ENCODE data around the gene LAGE3.

The LAGE3 gene

DNA sequence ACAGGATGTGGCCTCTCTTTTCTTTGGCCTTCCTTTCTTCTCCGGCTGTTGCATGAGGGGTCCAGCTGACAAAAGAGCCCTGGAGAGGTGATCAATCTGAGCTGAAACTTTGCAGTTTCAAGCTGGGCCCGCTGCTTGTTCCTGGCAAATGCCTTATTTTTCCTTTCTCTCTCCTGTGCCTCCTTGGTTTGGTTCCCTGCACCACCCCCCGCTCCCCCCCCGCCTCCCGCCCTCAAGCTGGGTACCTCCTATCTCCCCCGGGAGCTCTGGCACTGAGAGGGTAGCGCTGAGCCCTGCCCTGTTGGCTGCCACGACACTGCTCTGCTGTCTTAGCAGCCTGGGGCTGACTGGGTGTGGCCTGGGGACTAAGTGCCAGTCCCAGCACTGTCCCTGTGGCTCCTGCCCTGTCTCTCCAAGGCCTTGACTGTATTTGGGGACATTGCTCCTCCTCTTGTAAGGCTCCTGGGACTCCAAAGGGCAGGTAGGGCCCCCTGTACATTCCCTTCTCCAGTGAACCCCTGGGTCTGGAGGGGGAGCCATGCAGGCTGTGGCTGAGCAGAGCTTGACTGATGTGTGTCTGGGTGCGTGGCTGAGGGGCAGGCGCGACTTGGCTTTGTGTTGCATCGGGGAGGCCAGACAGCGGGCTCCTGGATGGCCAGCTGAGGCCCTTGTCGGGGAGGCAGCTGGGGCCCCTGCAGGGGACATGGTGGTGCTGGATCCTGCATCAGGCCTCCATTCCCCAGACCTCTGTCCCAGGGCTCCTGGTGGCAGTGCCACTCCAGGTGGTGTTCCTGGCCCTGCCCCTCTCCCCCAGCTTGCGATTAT, 19.9 kb downstream of the LAGE3 start:
- in situ Hi-C loops (cut with HindIII; ENCODE audit: low sequenced_read_pairs): no loop called here

- in situ Hi-C loops (cut with HindIII; ENCODE audit: low sequenced_read_pairs): no loop called here
These were observed 20.7 kb downstream of the LAGE3 start, which contains the start of gene PLXNA3 for GRCh38 chrX:154458116-154458953. Gene PLXNA3, plus strand, starts transcription at chrX:154458281. Its CDS starts 1,903 bp downstream, at chrX:154460184.

GRCh38 chrX:154457491-154458115, 21.5 kb downstream of the LAGE3 start:
- in situ Hi-C loops (cut with HindIII; ENCODE audit: low sequenced_read_pairs): no loop called here

- in situ Hi-C loops (cut with HindIII; ENCODE audit: low sequenced_read_pairs): no loop called here
These were observed 26.3 kb downstream of the LAGE3 start for GRCh38 chrX:154452823-154453222.

- in situ Hi-C loops (cut with HindIII; ENCODE audit: low sequenced_read_pairs): no loop called here
These were observed 28.8 kb downstream of the LAGE3 start for GRCh38 chrX:154450312-154450711.

DNA sequence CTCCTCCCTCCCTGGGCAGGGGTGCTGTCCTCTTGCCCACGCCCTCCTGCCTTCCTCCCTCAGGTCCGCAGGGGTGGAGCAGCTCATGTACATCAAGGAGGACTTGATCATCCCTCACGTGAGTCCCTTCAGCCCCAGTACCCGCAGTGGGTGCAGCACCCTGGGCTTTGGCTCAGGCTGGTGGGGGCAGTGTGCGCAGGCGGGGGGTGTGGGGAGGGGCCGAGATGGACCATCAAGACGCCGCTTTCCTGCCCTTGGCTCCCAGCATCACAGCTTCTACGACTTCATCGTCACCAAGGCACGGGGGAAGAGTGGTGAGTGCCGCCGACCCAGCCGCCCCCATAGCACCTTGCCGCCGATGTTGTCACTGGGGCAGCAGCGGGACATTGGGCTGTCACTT, 29.5 kb downstream of the LAGE3 start:
- in situ Hi-C loops (cut with HindIII; ENCODE audit: low sequenced_read_pairs): no loop called here

DNA sequence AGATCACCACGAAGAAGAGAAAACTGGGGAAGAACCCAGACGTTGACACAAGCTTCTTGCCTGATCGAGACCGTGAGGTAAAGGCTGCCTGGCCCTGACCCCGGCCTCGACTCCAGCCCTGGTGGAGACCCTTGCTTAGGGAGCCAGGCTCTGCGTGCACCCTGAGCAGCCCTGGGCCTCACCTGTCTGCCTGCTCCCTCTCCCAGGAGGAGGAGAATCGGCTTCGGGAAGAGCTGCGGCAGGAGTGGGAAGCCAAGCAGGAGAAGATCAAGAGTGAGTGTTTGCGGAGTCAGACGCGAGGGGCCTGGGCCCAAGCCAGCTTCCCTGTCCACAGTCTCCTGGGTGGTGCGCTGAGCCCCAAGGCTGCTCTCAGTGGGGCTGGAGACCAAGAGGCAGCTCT, 30.6 kb downstream of the LAGE3 start:
- in situ Hi-C loops (cut with HindIII; ENCODE audit: low sequenced_read_pairs): no loop called here

DNA sequence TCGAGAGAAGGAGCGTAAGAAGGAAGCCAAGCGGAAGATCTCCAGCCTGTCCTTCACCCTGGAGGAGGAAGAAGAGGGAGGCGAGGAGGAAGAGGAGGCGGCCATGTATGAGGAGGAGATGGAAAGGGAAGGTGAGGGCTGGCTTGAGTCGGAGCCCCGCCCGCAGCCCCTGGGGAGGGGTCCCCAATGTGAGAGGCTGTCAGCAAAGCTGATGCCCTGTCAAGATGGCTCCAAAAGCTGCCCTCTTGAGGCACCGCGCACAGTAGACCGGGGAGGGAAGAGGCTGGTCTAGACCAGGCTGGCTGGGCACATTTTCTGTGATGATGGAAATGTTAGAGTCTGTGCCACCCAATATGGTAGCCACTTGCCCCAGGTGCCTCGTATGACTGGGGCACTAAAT, 32.7 kb downstream of the LAGE3 start:
- in situ Hi-C loops (cut with HindIII; ENCODE audit: low sequenced_read_pairs): no loop called here

- in situ Hi-C loops (cut with HindIII; ENCODE audit: low sequenced_read_pairs): no loop called here
These were observed 33.3 kb downstream of the LAGE3 start for GRCh38 chrX:154445776-154446175.

GRCh38 chrX:154444755-154445246, 34.3 kb downstream of the LAGE3 start:
- in situ Hi-C loops (cut with HindIII; ENCODE audit: low sequenced_read_pairs): no loop called here

GRCh38 chrX:154443992-154444754, 34.9 kb downstream of the LAGE3 start, which contains the start of gene FAM50A:
Gene FAM50A, plus strand, starts transcription at chrX:154444141. Its CDS starts 95 bp downstream, at chrX:154444236.
- in situ Hi-C loops (cut with HindIII; ENCODE audit: low sequenced_read_pairs): no loop called here

- in situ Hi-C loops (cut with HindIII; ENCODE audit: low sequenced_read_pairs): no loop called here
These were observed 35.6 kb downstream of the LAGE3 start for GRCh38 chrX:154443479-154443910.

GRCh38 chrX:154441984-154442707, 36.9 kb downstream of the LAGE3 start:
- in situ Hi-C loops (cut with HindIII; ENCODE audit: low sequenced_read_pairs): no loop called here

- in situ Hi-C loops (cut with HindIII; ENCODE audit: low sequenced_read_pairs): no loop called here
These were observed 37.5 kb downstream of the LAGE3 start for GRCh38 chrX:154441564-154441963.

DNA sequence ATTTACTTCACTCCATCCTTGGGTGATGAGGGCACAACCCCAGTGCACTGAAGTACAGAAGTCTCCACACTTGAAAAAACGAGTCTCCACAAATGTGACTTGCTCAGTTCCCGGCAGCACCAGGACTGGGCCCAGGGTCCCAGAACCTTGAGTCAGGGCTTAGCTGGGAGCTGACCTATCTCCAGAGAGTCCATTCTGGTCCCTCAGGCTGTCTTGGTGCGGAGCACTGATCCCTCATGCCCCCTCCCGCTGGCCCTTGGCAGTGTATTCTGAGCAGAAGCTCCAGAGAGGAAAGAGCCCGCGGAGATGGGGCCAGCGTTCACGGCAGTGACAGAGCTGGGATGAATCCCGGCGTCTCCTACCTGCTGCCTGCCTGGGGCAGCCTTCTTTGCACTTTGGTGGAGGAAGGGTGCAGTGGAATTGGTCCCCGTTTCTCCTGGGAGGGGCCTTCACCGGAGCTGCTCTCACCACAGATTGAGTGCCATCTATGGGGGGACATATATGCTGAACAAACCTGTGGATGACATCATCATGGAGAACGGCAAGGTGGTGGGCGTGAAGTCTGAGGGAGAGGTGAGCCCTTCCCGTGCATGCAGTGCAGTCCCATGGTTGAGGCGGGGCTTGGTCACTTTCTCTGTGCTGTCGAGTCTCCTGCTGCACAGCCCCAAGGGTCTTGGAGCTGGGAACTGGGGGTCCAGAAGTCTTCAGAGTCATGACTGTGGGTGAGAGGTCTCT, 38.3 kb downstream of the LAGE3 start:
- in situ Hi-C loops (cut with HindIII; ENCODE audit: low sequenced_read_pairs): no loop called here

- in situ Hi-C loops (cut with HindIII; ENCODE audit: low sequenced_read_pairs): no loop called here
These were observed 39.2 kb downstream of the LAGE3 start for GRCh38 chrX:154439841-154440240.

- in situ Hi-C loops (cut with HindIII; ENCODE audit: low sequenced_read_pairs): no loop called here
These were observed 40.8 kb downstream of the LAGE3 start for GRCh38 chrX:154437971-154438893.
